HepG2 (cell line): ENCODE results near the gene ATP6V0A1. TPM values are rescaled to one million over a fixed set of nuclear protein-coding genes. Genes with fewer than 3 reads are reported as not detected.

ENCODE experiments used
- ATAC-seq: fragments of 200-7000 bp; cut with Tn5 transposase; 3 replicates; pipeline ENCODE4 v1.9.1; 2020; ENCODE audit warnings: mild to moderate bottlenecking, moderate library complexity
- BruUV-seq: library from RNA; stranded (reverse); fragments of 400-500 nt; replicated peaks from 2 replicates; lab custom pipeline; 2021; lab: Mats Ljungman, UMichigan
- CTCF ChIA-PET: fragments of 300-600 bp; formaldehyde crosslinking; extraction: SDS; loops from one replicate; lab custom pipeline; 2021; ENCODE audit warnings: low total read pairs, inconsistent platforms, low intra/inter-chr PET ratio; lab: Yijun Ruan, JAX
- POLR2A ChIA-PET: fragments of 350-600 bp; sonication (Branson Sonifier 250); formaldehyde crosslinking; loops from one replicate; lab custom pipeline; 2020; ENCODE audit warnings: antibody characterized with exemption, inconsistent platforms; lab: Yijun Ruan, JAX
- DNase-seq: peaks from one replicate; pipeline ENCODE4 v3.0.0-alpha.2; 2015; ENCODE audit warnings: low spot score
- FAIRE-seq: peaks from 3 replicates; lab custom pipeline; 2011; peaks lifted over from hg19 to GRCh38; lab: Jason Lieb, UNC
- H2AFZ ChIP-seq: one replicate; pipeline ENCODE4 v1.6.1; 2011; ENCODE audit warnings: low read length, inconsistent platforms
- H3K27ac ChIP-seq: fragments of 300-600 bp; 3 replicates; pipeline ENCODE4 v1.8.0; 2011; ENCODE audit warnings: mixed run types, mild to moderate bottlenecking, mixed read lengths, low read length, inconsistent platforms; ENCODE audit not compliant: insufficient read depth; ENCODE audit errors: extremely low read length
- H3K27me3 ChIP-seq, 2 experiments: fragments of 200-600 bp in 1 of 2; 2 replicates in 1 of 2; 3 replicates in 1 of 2; pipeline versions ENCODE4 v1.6.0 to v1.8.0; 2011; ENCODE audit warnings: low read length in 2 of 2, mild to moderate bottlenecking in 2 of 2, moderate library complexity in 2 of 2, inconsistent platforms in 1 of 2; ENCODE audit not compliant: insufficient read depth in 2 of 2, control insufficient read depth in 1 of 2
- H3K36me3 ChIP-seq, 2 experiments: fragments of 200-600 bp in 1 of 2; replicated peaks in 1 of 2; 2 replicates in 1 of 2; 3 replicates in 1 of 2; pipeline versions ENCODE4 v1.5.1 to v1.8.0; 2011; ENCODE audit warnings: low read length in 2 of 2, inconsistent platforms in 1 of 2; ENCODE audit not compliant: insufficient read depth in 2 of 2, control insufficient read depth in 1 of 2
- H3K4me1 ChIP-seq: 2 replicates; pipeline ENCODE4 v1.5.1; 2012; ENCODE audit warnings: low read length, inconsistent platforms; ENCODE audit not compliant: insufficient read depth
- H3K4me2 ChIP-seq: 2 replicates; pipeline ENCODE4 v1.6.0; 2011; ENCODE audit warnings: low read depth, low read length, inconsistent platforms
- H3K4me3 ChIP-seq, 3 experiments: fragments of 200-600 bp in 1 of 3; sonication (generic), shearing (Covaris generic) in 1 of 3; replicated peaks in 1 of 3; 2 replicates each; pipeline ENCODE4 v1.5.1; 2011 to 2016; ENCODE audit warnings: low read length in 3 of 3, inconsistent platforms in 2 of 3, low read depth in 2 of 3, mild to moderate bottlenecking in 2 of 3, control low read depth in 1 of 3, mixed read lengths in 1 of 3; ENCODE audit not compliant: insufficient read depth in 1 of 3
- H3K79me2 ChIP-seq: one replicate; pipeline ENCODE4 v1.6.1; 2011; ENCODE audit warnings: low read length, inconsistent platforms; ENCODE audit not compliant: insufficient read depth
- H3K9ac ChIP-seq: 2 replicates; pipeline ENCODE4 v1.6.0; 2011; ENCODE audit warnings: mild to moderate bottlenecking, low read depth, low read length, inconsistent platforms; ENCODE audit not compliant: insufficient read depth
- H3K9me3 ChIP-seq: 2 replicates; pipeline ENCODE4 v1.5.1; 2012; ENCODE audit warnings: mild to moderate bottlenecking, low read length
- H4K20me1 ChIP-seq: 2 replicates; pipeline ENCODE4 v1.6.0; 2011; ENCODE audit warnings: inconsistent platforms, mild to moderate bottlenecking, low read length, moderate library complexity; ENCODE audit not compliant: insufficient read depth
- ATF4 ChIP-seq, 2 experiments: fragments of 450-650 bp in 1 of 2; sonication (generic) in 1 of 2; formaldehyde crosslinking; IDR thresholded peaks; 2 replicates each; pipeline versions ENCODE4 v1.5.0 to v1.8.0; 2020 to 2022; ENCODE audit warnings: mild to moderate bottlenecking in 1 of 2, missing genetic modification reagents in 1 of 2
- CBFB ChIP-seq: sonication (generic); formaldehyde crosslinking; IDR thresholded peaks from 2 replicates; pipeline ENCODE4 v1.4.0; 2020; ENCODE audit warnings: missing genetic modification reagents
- FOXM1 ChIP-seq: sonication (generic); formaldehyde crosslinking; IDR thresholded peaks from 2 replicates; pipeline ENCODE4 v1.5.0; 2020; ENCODE audit warnings: missing genetic modification reagents
- NFATC3 ChIP-seq: sonication (generic); formaldehyde crosslinking; IDR thresholded peaks from 2 replicates; pipeline ENCODE4 v1.5.1; 2020; ENCODE audit warnings: mild to moderate bottlenecking, missing genetic modification reagents
- NFKBIZ ChIP-seq: IDR thresholded peaks from 2 replicates; pipeline ENCODE4 v1.6.1; 2018; ENCODE audit warnings: missing genetic modification reagents, missing compliant biosample characterization
- PHB2 ChIP-seq: fragments of 450-650 bp; IDR thresholded peaks from 2 replicates; pipeline ENCODE4 v1.6.1; 2018; ENCODE audit not compliant: partially characterized antibody
- PLRG1 ChIP-seq: fragments of 450-650 bp; conservative IDR thresholded peaks from 2 replicates; pipeline ENCODE4 v1.6.1; 2016
- ZNF446 ChIP-seq: sonication (generic); formaldehyde crosslinking; IDR thresholded peaks from 2 replicates; pipeline ENCODE4 v1.5.0; 2020; ENCODE audit warnings: mild to moderate bottlenecking, missing genetic modification reagents
- ZNF546 ChIP-seq: sonication (generic); formaldehyde crosslinking; conservative IDR thresholded peaks from 2 replicates; pipeline ENCODE4 v1.8.1; 2023; ENCODE audit warnings: mild to moderate bottlenecking, missing genetic modification reagents
- ZNF558 ChIP-seq: sonication (generic); formaldehyde crosslinking; IDR thresholded peaks from 2 replicates; pipeline ENCODE4 v1.9.0; 2022; ENCODE audit warnings: mild to moderate bottlenecking, missing genetic modification reagents, borderline replicate concordance
- ZNF589 ChIP-seq: sonication (generic); formaldehyde crosslinking; conservative IDR thresholded peaks from 2 replicates; pipeline ENCODE4 v1.8.0; 2022; ENCODE audit warnings: mild to moderate bottlenecking, moderate library complexity, missing genetic modification reagents
- WGBS: methylation state at CpG from one replicate; pipeline ENCODE4 v1.1.6; 2017; ENCODE audit warnings: low lambda C conversion rate; 5-methylcytosine and 5-hydroxymethylcytosine counted together
- in situ Hi-C: cut with HindIII; loops from 2 replicates; pipeline ENCODE4 v1.10.0; 2017; ENCODE audit warnings: low pct_unique_long_range_greater_than_20kb; ENCODE audit not compliant: extremely low pct_ligation_motif_present
- intact Hi-C: fragments of 100-400 bp; cut with micrococcal nuclease; formaldehyde crosslinking; loops from one replicate; pipeline ENCODE4 v1.10.0; 2022; ENCODE audit not compliant: unreplicated experiment
- polyA plus RNA-seq, 8 experiments: library from polyadenylated mRNA; depleted of rRNA in 3 of 8; stranded (reverse) in 7 of 8; unstranded in 1 of 8; fragments of >200 nt; fragmentation: Illumina TruSeq in 4 of 8; extraction: Trizol in 4 of 8; gene quantifications; 2 replicates each; pipeline versions ENCODE4 v1.2.1 to v1.2.3, GENCODE V29; 2011 to 2016; ENCODE audit warnings: low read depth in 4 of 8, missing spikeins in 1 of 8, mixed read lengths in 1 of 8; ENCODE audit not compliant: insufficient read depth in 1 of 8
- total RNA-seq, 5 experiments: library from RNA; depleted of rRNA; stranded (reverse); fragments of >200 nt; fragmentation: Illumina TruSeq; extraction: Trizol; gene quantifications; 2 replicates each; pipeline ENCODE4 v1.2.3, GENCODE V29; 2016; ENCODE audit warnings: low read depth in 1 of 5

Gene ATP6V0A1
- total and polyA plus RNA-seq, 2 of the 13 experiments (the other 11 are each of a cell fraction or from before 2014, with no cell fraction given) = 27.9 to 54.1 TPM

GRCh38 chr17:42474276-42474675 is 15.6 kb downstream of the ATP6V0A1 start (continued):
- no peak for TF ChIP-seq PHB2
- TF ChIP-seq PLRG1 = no peak
- no peak for TF ChIP-seq ZNF546 (CRISPR knock-in tag)
- TF ChIP-seq ATF4 (CRISPR knock-in tag; IDR thresholded peaks at IDR 0.05) = no peak
- no peak for TF ChIP-seq ZNF589 (CRISPR knock-in tag)

DNA sequence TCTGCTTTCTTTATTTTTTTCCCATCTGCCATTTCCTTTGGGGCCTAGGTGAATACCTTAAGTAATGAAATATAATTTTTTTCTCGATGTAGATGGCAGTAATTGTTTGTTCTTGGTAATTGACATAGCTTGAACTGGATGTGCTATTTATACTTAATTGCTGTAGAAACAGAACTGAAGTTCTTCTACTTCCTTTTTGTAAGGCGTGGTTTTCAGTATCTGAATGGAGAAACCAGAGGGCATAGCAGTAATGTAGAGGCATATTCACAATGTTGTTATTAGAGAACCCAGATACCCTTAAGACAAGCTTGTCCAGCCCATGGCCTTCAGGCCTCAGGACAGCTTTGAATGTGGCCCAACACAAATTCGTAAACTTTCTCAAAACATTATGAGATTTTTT is 16.4 kb downstream of the ATP6V0A1 start:
- Histone ChIP-seq H3K27ac (no peak overlapping the region), H3K4me1 (peaks cover 18% of the 10 kb centered on the region), H3K4me3 (no peak overlapping the region), H3K4me2 (no peak overlapping the region), H2AFZ (no peak overlapping the region), H3K9ac (no peak overlapping the region), H4K20me1 (no peaks in the 10 kb centered on the region), H3K27me3 (no peaks in the 10 kb centered on the region), H3K36me3 (peaks cover 26 to 81% of the 10 kb centered on the region in 2 experiments), H3K79me2 (no peaks in the 10 kb centered on the region), H3K9me3 (no peaks in the 10 kb centered on the region)
- ChIA-PET CTCF (no interaction called here), POLR2A (no interaction called here)
- WGBS = 97% methylated on average over 3 of the region's 3 CpGs
- TF ChIP-seq NFATC3 (CRISPR knock-in tag) (no peak), ZNF446 (CRISPR knock-in tag) (no peak), FOXM1 (CRISPR knock-in tag) (no peak), NFKBIZ (no peak), ZNF558 (CRISPR knock-in tag) (no peak), CBFB (CRISPR knock-in tag) (no peak)
- FAIRE-seq (no peak), DNase-seq (no peak), ATAC-seq (no peak)
- intact Hi-C loops (no loop called here), in situ Hi-C loops (no loop called here)
- no TSS peak for BruUV-seq
